GM21526 (cell line): ENCODE data around the gene WNT3A.

Source experiments
- ATAC-seq: cut with Tn5 transposase; IDR thresholded peaks from one replicate; pipeline ENCODE4 v1.9.1; 2021; ENCODE audit warnings: moderate library complexity; ENCODE audit not compliant: unreplicated experiment, low FRiP score

The WNT3A gene

DNA sequence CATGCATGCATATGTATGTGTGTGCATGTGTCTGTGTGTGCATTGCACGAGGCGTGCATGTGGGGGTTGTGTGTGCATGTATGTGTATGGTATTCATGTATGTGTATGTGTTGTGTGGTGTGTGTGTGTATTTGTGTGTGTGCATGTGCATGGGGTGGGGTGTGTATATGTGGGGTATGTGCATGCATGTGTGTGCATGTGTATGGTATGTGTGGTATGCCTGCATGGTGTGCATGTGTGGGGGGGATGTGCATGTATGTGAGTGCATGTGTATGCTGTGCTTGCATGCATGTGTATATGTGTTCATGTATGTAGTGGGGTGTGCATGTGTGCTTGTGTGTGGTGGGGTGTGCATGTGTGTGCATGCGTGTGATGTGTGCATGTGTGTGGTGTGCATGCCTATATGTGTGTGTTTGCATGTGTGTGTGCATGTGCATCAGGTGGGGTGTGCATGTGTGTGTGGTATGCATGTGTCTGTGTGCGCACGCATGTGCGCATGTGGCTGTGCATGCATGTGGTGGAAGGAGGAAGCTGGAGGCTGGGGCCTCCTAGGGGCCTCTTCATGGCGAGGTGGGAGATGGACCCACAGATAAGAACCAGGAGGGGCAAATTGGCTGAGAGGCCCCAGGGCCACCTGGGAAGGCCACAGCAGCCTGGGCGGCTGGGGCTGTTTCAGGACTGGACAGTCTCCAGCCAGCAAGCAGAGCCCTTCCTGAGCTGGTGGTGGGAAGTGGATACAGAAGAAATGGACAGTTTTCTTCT is 39.8 kb downstream of the WNT3A start:
- no peak for ATAC-seq

DNA sequence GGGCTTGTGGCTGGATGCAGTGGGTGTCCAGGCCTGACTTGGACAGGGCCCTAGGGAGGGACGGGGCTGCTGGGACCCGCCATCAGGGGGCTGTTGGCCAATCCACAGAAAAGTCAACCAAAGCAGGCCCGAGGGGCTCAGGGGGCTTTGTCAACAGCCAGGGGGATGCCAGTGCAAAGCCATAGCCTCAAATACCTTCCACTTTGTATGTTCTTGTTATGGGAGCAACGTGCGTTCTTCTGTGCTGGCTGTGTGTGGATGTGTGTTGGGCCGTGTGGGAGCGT is 40.3 kb downstream of the WNT3A start:
- no peak for ATAC-seq

DNA sequence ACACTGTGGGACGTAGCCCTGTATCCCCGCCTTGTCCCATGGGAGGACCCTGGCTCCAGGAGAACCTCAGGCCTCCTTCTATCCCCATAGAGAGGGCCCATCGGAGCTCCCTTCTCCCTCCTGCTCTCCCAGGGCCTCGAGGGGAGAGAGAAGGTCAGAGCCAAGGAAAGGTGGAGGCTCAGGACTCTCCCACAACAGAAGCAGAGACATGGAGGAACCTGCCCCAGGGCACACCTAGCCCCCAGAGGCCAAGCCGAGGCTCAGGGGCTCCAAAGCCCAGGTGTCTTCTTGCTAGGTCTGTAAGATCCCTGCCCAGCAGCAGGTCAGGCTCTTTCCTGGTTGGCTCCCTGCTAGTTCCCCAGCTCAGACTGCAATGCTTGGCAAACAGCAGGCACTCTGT is 41.3 kb downstream of the WNT3A start:
- ATAC-seq = no peak

- ATAC-seq = no peak
Measured at GRCh38 chr1:228048659-228049298, 42.0 kb downstream of the WNT3A start.

DNA sequence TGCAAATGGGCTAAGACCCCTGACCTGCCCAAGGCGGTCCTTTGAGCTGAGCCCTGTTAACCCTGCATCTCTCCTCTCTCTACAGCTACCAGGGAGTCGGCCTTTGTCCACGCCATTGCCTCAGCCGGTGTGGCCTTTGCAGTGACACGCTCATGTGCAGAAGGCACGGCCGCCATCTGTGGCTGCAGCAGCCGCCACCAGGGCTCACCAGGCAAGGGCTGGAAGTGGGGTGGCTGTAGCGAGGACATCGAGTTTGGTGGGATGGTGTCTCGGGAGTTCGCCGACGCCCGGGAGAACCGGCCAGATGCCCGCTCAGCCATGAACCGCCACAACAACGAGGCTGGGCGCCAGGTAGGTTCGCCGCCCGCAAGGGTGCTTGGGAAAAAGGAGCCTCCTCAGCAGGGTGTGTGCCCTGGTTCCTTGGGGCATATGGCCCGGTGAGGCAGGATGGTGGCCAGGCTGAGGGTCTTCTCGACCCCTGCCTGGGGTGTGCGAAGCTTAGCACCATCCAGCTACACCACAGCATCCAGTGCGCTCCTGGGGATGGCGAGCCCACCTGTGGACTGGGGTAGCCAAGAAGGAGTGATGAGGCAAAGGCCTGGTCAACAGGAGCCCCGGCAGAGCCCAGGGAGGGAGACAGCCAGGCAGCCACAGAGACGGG is 43.9 kb downstream of the WNT3A start:
- no peak for ATAC-seq

- ATAC-seq = no peak
Measured at GRCh38 chr1:228058172-228058948, 51.6 kb downstream of the WNT3A start.

DNA sequence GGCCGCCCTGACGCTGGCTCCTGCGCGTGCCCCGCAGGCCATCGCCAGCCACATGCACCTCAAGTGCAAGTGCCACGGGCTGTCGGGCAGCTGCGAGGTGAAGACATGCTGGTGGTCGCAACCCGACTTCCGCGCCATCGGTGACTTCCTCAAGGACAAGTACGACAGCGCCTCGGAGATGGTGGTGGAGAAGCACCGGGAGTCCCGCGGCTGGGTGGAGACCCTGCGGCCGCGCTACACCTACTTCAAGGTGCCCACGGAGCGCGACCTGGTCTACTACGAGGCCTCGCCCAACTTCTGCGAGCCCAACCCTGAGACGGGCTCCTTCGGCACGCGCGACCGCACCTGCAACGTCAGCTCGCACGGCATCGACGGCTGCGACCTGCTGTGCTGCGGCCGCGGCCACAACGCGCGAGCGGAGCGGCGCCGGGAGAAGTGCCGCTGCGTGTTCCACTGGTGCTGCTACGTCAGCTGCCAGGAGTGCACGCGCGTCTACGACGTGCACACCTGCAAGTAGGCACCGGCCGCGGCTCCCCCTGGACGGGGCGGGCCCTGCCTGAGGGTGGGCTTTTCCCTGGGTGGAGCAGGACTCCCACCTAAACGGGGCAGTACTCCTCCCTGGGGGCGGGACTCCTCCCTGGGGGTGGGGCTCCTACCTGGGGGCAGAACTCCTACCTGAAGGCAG is 52.3 kb downstream of the WNT3A start:
- peak; percentile 22 for ATAC-seq

DNA sequence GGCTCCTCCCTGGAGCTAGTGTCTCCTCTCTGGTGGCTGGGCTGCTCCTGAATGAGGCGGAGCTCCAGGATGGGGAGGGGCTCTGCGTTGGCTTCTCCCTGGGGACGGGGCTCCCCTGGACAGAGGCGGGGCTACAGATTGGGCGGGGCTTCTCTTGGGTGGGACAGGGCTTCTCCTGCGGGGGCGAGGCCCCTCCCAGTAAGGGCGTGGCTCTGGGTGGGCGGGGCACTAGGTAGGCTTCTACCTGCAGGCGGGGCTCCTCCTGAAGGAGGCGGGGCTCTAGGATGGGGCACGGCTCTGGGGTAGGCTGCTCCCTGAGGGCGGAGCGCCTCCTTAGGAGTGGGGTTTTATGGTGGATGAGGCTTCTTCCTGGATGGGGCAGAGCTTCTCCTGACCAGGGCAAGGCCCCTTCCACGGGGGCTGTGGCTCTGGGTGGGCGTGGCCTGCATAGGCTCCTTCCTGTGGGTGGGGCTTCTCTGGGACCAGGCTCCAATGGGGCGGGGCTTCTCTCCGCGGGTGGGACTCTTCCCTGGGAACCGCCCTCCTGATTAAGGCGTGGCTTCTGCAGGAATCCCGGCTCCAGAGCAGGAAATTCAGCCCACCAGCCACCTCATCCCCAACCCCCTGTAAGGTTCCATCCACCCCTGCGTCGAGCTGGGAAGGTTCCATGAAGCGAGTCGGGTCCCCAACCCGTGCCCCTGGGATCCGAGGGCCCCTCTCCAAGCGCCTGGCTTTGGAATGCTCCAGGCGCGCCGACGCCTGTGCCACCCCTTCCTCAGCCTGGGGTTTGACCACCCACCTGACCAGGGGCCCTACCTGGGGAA is 53.0 kb downstream of the WNT3A start:
- ATAC-seq = peak; percentile 45

DNA sequence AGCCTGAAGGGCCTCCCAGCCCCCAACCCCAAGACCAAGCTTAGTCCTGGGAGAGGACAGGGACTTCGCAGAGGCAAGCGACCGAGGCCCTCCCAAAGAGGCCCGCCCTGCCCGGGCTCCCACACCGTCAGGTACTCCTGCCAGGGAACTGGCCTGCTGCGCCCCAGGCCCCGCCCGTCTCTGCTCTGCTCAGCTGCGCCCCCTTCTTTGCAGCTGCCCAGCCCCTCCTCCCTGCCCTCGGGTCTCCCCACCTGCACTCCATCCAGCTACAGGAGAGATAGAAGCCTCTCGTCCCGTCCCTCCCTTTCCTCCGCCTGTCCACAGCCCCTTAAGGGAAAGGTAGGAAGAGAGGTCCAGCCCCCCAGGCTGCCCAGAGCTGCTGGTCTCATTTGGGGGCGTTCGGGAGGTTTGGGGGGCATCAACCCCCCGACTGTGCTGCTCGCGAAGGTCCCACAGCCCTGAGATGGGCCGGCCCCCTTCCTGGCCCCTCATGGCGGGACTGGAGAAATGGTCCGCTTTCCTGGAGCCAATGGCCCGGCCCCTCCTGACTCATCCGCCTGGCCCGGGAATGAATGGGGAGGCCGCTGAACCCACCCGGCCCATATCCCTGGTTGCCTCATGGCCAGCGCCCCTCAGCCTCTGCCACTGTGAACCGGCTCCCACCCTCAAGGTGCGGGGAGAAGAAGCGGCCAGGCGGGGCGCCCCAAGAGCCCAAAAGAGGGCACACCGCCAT is 53.8 kb downstream of the WNT3A start:
- no peak for ATAC-seq

DNA sequence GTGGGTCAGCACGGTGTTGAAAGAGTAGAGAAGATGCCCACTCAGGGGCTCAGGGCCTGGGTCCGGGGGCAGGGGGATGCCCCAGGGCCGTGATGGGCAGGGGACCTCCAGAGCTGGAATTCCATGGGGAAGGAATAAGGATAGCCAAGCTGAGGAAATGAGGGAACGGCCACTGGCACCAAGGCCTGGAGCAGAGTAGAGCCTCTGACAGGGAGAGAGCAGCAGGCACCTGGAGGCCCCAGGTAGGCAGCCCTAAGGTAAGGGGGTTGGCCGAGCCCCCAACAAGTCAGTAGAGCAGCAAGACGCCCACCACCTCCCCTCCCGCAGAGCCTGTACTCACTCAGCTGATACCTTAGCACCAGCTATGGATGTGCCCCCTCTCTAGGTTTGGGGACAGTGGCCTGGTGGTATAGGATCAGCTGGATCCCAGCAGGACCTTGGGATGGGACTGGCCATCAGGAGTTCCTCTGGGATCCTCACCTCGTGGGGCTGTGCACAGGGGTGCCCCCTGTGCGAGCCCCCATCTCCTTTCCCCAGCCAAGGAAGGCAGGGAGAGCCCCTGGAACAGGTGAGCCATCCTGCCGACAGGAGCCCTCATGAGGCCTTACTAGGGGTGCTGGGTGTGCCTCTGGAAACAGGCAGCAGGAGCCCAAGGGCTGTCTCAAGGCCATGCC is 54.8 kb downstream of the WNT3A start:
- ATAC-seq = no peak

- no peak for ATAC-seq
Measured at GRCh38 chr1:228062085-228062791, 55.4 kb downstream of the WNT3A start.

- no peak for ATAC-seq
Measured at GRCh38 chr1:228062812-228063211, 56.0 kb downstream of the WNT3A start.

- ATAC-seq = no peak
Measured at GRCh38 chr1:228063251-228064191, 56.7 kb downstream of the WNT3A start.

GRCh38 chr1:228064296-228064695 is 57.5 kb downstream of the WNT3A start:
- no peak for ATAC-seq

DNA sequence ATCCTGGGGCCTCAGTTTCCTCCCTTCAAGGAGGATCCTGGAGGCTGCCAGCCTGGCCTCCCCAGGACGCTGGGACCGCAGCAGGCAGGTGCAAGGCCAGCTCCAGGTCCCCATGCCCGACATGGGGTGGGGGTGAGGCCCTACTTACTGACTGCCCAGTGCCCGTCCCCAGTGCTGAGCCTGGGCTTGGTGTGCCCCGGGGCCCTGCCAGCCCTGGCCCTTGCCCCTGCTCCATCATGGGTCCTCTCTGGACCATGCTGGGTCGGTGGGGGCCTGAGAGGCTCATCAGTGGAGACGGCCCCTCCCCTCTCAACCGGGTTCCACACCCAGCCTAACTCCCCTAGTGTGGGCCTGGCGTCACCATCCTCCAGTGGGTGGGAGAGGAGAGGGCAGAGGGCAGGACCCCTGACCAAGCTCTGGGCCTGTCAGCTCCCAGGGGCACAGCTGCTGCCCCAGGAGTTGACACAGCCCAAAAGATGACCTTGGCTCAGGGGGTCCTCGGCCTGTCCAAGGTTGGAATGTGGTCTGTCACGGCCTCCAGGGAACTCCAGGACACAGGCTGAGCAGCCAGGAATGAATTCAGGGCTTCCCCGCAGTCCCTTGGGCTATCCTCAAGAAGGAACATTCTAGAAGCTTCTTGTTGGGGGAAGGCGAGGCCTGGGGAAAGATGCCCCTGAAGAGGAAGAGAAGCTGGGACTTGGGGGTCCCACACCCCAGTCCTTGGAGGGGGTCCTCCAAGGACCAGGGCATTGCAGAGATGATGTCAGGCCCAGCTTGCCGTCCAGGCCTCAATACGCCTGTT is 58.1 kb downstream of the WNT3A start:
- no peak for ATAC-seq
